HG03565 (cell line): Measurements from ENCODE around the gene TPM1.
"Not testable (repeated sequence)": the region's sequence is repeated elsewhere in the genome, so short reads cannot be mapped to it uniquely, and the experiment has no call there.

Experiments
- ATAC-seq: cut with Tn5 transposase; IDR thresholded peaks from one replicate; pipeline ENCODE4 v1.9.1; 2021; ENCODE audit warnings: mild to moderate bottlenecking, moderate library complexity; ENCODE audit not compliant: unreplicated experiment

Gene TPM1

DNA sequence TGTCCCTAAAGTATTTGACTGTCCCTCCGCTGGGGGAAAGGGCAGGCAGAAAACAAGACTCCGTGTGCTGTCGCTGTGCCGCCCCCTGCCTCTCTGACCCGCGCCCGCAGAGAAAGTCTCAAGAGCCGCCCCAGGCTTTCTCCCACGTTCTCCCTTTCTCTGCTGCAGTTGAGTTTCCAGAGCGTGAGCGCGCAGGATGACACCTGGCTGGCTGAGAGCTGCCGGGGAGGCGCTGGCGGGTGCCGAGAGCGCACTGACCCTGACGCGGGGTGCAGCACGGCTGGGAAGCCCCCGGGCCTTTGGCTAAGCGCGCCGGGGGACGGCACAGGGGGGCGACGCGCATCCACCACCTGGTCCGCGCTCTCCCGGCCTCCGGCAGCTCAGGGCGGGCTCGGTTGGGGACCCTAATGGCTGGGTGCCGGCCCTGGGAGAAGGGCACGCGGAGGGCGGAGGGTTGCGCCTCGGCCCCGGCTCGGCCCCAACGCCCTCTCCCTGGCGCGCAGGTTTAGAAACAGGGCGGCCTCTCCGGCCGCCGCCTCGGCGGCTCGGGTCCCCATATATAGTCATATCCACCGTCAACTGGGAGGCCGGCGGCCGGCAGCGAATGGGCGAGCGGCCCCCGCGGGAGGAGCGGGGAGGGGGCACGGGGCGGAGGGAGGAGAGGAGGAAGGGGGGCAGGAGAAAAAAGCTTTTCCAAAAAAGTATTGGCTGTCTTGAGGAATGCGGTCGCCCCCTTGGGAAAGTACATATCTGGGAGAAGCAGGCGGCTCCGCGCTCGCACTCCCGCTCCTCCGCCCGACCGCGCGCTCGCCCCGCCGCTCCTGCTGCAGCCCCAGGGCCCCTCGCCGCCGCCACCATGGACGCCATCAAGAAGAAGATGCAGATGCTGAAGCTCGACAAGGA lies at the start of gene TPM1:
TSS of gene TPM1 (plus strand) at position 774 of the 903 bp plus-strand sequence. CDS start at position 857, 83 bp downstream.
- ATAC-seq: no peak

- no peak for ATAC-seq
These were observed 49.5 kb upstream of the TPM1 start for GRCh38 chr15:62993066-62993465.

GRCh38 chr15:62993632-62994031 lies 48.9 kb upstream of the TPM1 start:
- not testable (repeated sequence) for ATAC-seq

- no peak for ATAC-seq
These were observed 48.1 kb upstream of the TPM1 start for GRCh38 chr15:62994439-62994838.

DNA sequence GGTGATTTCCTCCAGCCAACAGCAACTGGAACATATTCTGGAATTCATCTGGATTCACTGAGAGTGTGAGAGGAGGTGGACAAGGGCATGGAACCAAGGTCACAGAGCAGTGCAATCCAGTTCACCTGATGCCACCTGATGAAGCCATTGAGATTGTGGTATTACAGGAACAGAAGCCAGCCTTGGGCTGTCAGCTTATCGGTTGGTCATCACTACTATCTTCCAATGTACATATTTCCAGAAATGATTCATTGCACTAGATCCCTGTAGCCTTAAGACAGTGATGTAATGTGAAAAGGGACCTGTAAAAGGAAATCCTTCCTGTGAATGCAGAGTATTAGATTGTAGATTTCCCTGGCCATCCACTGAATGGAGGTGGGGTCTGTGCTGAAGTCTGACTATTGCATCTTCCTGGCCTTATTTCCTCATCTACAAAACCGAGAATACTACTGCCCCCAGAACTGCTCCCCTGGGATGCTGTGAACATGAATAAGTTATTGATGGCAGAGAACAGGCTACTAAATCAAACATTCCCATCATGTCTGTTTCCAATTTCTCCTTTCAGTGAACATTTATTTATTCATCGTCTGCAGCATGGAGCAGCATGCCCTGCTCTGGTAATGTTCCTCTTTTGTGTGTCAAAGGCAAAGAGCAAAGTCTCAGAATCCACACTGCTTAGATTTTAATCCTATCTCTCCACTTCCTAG lies 47.4 kb upstream of the TPM1 start:
- no peak for ATAC-seq

DNA sequence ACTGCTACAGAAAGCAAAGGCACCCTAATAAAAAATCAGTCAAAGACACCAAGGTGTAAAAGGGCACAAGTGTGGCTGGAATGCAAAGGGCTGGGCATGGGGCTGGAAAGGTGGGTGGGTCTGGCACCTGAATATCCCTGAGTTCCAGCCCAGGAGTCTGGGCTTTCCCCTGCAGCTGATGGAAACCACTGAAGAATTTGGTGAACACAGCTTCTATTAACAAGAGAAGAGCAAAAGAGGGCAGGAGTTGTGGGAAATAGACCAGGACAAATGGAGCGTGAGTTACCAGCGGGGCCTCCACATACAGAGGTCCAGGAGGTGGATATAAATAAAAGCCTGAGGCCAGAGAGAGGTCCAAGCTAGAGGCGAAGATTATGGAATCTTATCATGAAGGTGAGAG lies 45.1 kb upstream of the TPM1 start:
- ATAC-seq: no peak

GRCh38 chr15:62998262-62998890 lies 44.2 kb upstream of the TPM1 start:
- ATAC-seq: no peak

GRCh38 chr15:62999178-62999577 lies 43.4 kb upstream of the TPM1 start:
- no peak for ATAC-seq

DNA sequence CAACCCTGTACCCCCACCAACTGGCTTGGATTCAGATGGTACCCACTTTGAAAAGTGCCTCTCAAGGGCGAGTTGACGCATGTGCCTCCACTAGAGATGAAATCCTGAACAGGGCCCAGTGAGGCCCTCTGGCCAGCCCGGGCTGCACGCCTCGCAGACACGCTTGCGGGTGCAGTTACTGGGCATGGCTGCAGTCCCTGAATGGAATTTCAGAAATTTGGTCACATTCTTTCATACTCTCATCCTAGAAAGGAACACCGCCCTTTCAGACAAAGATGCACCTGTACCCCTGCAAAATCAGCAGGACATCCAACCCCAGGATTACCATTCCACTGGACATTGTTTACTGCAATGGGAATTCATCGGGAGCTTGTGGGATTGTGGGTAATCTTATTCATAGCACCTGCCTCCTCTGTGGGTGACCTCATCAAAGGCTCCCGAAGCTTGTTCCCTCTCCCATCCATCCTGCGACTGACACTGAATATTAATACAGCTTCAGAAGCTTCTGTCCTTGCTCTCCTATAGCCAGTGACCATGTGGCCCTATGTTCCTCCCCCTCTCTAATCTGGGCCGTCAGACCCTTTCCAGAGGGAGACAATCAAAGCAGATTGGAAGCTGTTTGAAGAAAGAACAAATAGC lies 42.5 kb upstream of the TPM1 start:
- ATAC-seq: no peak

DNA sequence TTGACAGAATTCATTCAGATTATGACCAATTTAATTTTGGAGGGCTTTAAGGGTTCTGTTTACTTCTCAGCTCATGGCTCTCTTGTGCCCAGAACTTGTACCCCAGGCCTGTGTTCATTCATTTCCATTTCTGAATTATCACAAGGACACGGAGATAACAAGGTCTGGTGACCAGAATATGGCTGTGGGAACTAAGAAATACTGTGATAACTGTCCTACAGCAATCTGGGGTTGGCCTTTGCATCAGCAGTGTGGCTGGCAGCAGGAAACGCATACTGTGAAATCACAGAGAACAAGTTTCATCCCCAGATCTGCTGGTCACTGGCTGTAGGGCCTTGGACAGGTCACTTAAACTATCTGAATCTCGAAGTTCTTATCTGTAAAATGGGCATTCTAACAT lies 41.8 kb upstream of the TPM1 start:
- no peak for ATAC-seq

GRCh38 chr15:63004211-63004610 lies 38.3 kb upstream of the TPM1 start:
- no peak for ATAC-seq

GRCh38 chr15:63006032-63006878 lies 36.3 kb upstream of the TPM1 start:
- no peak for ATAC-seq

DNA sequence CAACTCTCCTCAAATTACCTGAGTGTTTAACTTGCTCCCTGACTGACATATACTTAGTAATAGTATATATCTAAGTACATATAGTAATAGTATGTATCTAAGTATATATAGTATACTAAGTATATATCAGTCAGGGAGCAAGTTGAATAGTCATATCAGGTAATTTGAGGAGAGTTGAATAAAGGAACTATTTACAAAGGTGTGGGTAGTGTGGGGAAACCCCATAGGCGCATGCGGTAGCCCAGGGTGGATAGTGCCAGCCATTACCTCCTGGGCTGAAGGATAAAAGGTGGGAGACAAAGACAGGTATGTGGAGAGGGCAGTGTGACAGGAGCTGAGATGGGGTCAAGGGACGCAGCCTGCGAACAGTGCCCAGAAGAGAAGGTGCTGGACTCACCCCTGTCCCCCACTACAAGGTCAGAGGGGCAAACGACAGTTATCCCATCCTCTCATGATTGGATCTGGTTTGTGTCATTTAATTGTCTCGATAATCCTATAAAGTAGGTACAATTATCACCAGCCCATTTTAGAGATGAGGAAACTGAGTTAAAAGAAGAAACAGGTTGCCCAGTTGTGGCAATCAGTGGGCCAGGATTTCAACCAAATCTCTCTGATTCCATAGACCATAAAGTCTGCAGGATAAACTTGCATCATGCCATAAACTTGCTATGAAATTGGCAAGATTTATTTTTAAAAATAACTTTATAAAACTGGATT lies 34.1 kb upstream of the TPM1 start:
- ATAC-seq: no peak

DNA sequence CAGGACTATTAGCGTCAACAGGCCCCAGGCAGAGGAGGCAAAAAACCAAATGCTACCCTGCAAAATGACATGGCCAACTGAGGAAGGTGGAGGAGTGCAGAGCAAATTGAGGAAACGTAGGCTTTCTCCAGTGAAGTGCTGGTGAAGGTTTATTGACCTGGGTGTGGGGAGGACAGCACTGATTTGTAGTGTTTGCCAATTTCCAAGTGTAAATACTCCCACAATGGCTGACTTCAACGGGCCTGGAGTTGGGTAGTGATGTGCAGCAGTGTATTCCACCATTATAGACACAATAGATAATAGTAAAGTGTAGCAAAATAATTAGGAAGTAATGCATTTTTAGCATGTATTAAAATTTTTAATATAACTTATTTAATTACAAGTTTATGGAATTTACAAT lies 32.2 kb upstream of the TPM1 start:
- ATAC-seq: no peak

DNA sequence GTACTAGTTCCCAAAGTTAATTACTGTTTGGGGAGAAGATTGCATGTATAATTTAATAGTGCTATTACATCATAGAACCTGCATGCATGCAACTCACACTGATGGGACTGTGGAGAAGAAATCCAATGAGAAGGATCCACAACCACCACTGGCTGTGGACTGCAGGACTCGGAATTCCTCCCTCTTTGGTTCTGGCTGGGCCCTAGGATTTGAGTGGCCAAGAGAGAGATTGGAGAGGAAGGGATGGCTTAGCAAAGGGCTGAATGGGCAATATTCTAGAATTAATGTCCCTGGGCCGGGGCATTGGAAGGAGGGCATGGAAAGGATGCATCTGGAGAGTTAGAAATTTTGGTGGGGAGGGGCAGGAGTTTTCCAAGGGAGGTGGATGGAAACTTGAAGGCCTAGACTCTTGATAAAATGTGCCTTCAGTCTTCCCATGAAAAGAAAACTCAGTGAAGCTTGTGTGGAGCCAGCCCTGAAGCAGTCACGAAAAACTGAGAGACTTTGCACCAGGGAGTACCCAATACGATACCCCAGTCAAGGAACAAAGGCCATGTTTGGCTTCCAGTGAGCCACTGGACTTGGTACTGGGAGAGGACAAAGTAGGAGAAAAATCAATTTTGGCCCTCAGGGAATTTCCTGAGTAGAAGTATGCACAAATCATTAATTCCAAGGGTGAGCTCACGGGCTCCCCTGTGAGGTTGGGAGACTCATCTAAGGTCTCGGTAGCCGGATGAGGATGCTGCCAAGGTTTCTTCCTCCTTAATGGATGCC lies 31.4 kb upstream of the TPM1 start:
- no peak for ATAC-seq

DNA sequence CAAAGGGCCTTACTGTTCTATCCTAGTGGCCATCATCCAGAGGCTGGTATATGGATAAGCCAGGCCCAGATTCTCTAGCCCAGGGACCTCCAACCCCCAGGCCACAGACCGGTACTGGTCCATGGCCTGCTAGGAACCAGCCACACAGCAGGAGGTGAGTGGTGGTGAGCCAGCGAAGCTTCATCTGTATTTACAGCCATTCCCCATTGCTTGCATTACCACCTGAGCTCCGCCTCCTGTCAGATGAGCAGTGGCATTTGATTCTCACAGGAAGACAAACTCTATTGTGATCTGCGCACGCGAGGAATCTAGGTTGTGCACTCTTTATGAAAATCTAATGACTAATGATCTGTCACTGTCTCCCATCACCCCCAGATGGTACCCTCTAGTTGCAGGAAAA lies 30.1 kb upstream of the TPM1 start:
- no peak for ATAC-seq

DNA sequence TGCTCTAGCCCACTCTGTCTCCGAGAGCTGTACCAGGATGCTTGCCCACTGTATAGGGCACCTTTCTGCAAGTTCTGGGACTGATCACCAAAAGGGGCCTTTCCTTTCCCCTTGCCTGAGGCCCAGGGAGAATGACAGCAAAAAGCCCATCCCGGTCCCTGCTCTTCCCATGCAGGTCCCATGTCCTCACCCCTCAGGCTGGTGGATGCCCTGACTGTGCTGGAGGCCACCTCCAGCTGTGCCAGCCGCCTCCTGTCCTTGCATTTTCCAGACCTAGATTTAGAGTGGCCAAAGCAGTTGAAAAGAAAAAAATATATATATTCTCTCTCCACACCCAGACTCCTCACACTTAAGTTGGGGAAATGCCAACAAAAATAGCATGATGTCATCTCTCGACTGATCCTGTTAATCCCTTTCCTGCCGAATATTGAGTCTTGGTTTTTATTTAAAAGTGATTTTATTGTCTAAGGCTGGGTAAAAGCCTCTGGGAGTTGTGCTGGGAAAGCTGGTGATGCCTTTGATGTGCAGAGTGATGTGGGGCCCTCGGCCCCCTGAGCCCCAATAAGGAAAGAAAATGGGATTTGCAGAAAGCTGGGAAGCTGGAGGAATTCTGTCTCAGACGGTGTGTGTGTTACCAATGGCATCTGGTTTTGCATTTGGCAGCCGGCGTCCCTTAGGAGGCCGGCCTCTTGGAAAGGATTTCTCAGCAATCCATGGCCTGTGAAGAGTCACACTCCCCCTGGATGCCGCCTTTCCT lies 29.3 kb upstream of the TPM1 start:
- no peak for ATAC-seq

- ATAC-seq: no peak
These were observed 28.0 kb upstream of the TPM1 start for GRCh38 chr15:63014578-63014977.
